Measurements from ENCODE around the gene FER1L5. TPM values are rescaled to one million over a fixed set of nuclear protein-coding genes. Genes with fewer than 3 reads are reported as not detected.

FER1L5 gene
- total and polyA plus RNA-seq, 2 of the 8 experiments (the other 6 are each of a cell fraction or from before 2014, with no cell fraction given): 0.23 to 0.88 TPM

GRCh38 chr2:96697476-96697875 is 54.9 kb downstream of the FER1L5 start:
- Histone ChIP-seq H4K5ac (ENCODE audit: insufficient read length, low read depth, low read length) (no peak overlapping the region), H3K27ac (ENCODE audit: low read depth, low read length) (no peak overlapping the region), H4K20me1 (replicated peaks in 1 of 2; ENCODE audit: control insufficient read depth in 1 of 2, insufficient read depth in 2 of 2, low read length in 2 of 2) (no peaks in the 10 kb centered on the region), H2BK120ac (replicated peaks; ENCODE audit: low read depth, low read length) (no peak overlapping the region), H3K79me2 (ENCODE audit: control insufficient read depth in 1 of 2, insufficient read depth in 2 of 2, low read length in 2 of 2) (no peaks in the 10 kb centered on the region), H4K91ac (replicated peaks; ENCODE audit: insufficient read length, low read length) (no peak overlapping the region), H2AK5ac (ENCODE audit: low read depth, low read length) (no peak overlapping the region), H3K23ac (ENCODE audit: insufficient read length) (no peak overlapping the region), H3K23me2 (ENCODE audit: low read depth, low read length) (no peaks in the 10 kb centered on the region), H3K9ac (replicated peaks in 1 of 4; ENCODE audit: extremely low read depth in 1 of 4, low read depth in 3 of 4, low read length in 3 of 4) (no peak overlapping the region), H3K4me3 (ENCODE audit: extremely low read depth in 1 of 4, insufficient read depth in 2 of 4, low read depth in 3 of 4, low read length in 4 of 4) (no peak overlapping the region), H3K9me3 (ENCODE audit: insufficient read depth in 2 of 2, low read depth in 1 of 2, low read length in 1 of 2) (no peaks in the 10 kb centered on the region), H2AFZ (ENCODE audit: low read length) (no peak overlapping the region), H3K79me1 (ENCODE audit: low read depth, low read length) (no peaks in the 10 kb centered on the region), H3K14ac (ENCODE audit: insufficient read length) (no peak overlapping the region), H3K4ac (replicated peaks; ENCODE audit: insufficient read length, low read depth, low read length) (no peak overlapping the region), H3K4me2 (ENCODE audit: insufficient read depth in 1 of 2, low read depth in 2 of 2, low read length in 2 of 2) (no peak overlapping the region), H2BK12ac (ENCODE audit: low read depth, low read length) (no peak overlapping the region), H3K56ac (replicated peaks; ENCODE audit: insufficient read length, low read depth, low read length) (no peak overlapping the region), H2BK15ac (ENCODE audit: low read length) (no peak overlapping the region), H4K8ac (ENCODE audit: extremely low read depth, insufficient read depth, low read length) (no peak overlapping the region), H2BK5ac (ENCODE audit: low read depth, low read length) (no peak overlapping the region), H2BK20ac (ENCODE audit: low read length) (no peak overlapping the region), H3K27me3 (replicated peaks in 1 of 4; ENCODE audit: control insufficient read depth in 3 of 4, extremely low read depth in 1 of 4, insufficient read depth in 3 of 4, low read length in 3 of 4) (no peaks in the 10 kb centered on the region), H3K4me1 (replicated peaks in 1 of 4; ENCODE audit: control insufficient read depth in 3 of 4, insufficient read depth in 4 of 4, low read length in 3 of 4) (no peaks in the 10 kb centered on the region), H3K18ac (ENCODE audit: extremely low read depth, low read length) (no peak overlapping the region), H3K36me3 (ENCODE audit: control insufficient read depth in 2 of 4, insufficient read depth in 4 of 4, low read length in 3 of 4) (no peaks in the 10 kb centered on the region; a peak in 1 of 8 replicates)
- CTCF ChIA-PET (ENCODE audit: partially characterized antibody): interaction anchor here (0.7 to 1.2 kb wide), 2 partner anchors 9 to 104 kb away, joined by 3 to 5 read pairs; no protein-coding TSS in a partner anchor
- WGBS, 2 experiments (ENCODE audit: extremely low coverage in 1 of 2, insufficient coverage in 1 of 2, insufficient read length in 1 of 2, insufficient replicate concordance in 2 of 2, low coverage in 1 of 2, low lambda C conversion rate in 2 of 2, missing lambda C conversion rate in 1 of 2): 92% methylated on average over 2 of the region's 2 CpGs; no CpG with 5 or more reads in 1 of the 2 experiments
- no peak for TF ChIP-seq ATF2 (IDR thresholded peaks at IDR 0.05; ENCODE audit: low read length)
- TF ChIP-seq CHD1 (IDR thresholded peaks at IDR 0.05; ENCODE audit: low read depth, low read length): no peak
- TF ChIP-seq CEBPB (IDR thresholded peaks at IDR 0.05; ENCODE audit: low read depth, low read length): no peak
- FAIRE-seq (no peak), DNase-seq (ENCODE audit: low read depth in 1 of 2, low spot score in 2 of 2) (no peak)
- POLR2A ChIA-PET (ENCODE audit: partially characterized antibody): interaction anchor here (0.9 to 1.6 kb wide), 2 partner anchors 8 to 10 kb away, joined by 3 read pairs; no protein-coding TSS in a partner anchor
